SK-N-SH (cell line): ENCODE data around the gene TRAIP. TPM values are rescaled to one million over a fixed set of nuclear protein-coding genes. Genes with fewer than 3 reads are reported as not detected.

Source experiments
- CTCF ChIA-PET: fragments of 300-600, 350-600 bp; formaldehyde crosslinking; extraction: SDS; loops from one replicate; lab custom pipeline; 2021; lab: Yijun Ruan, JAX
- POLR2A ChIA-PET: fragments of 350-600 bp; sonication (Branson Sonifier 250); formaldehyde crosslinking; extraction: SDS; loops from one replicate; lab custom pipeline; 2020; ENCODE audit warnings: antibody characterized with exemption, inconsistent platforms; lab: Yijun Ruan, JAX
- DNase-seq: peaks from one replicate; pipeline ENCODE4 v3.0.0; 2012
- H2AFZ ChIP-seq: fragments of 200-600 bp; sonication (generic); 2 replicates; pipeline ENCODE4 v1.8.1; 2016; ENCODE audit warnings: antibody characterized with exemption, mild to moderate bottlenecking, low read depth
- H3F3A ChIP-seq: fragments of 200-600 bp; sonication (generic); replicated peaks from 2 replicates; pipeline ENCODE3; 2016; ENCODE audit warnings: antibody characterized with exemption, mild to moderate bottlenecking; ENCODE audit not compliant: insufficient read depth
- H3K27ac ChIP-seq, 2 experiments: fragments of 200-500 bp in 1 of 2; fragments of 200-600 bp in 1 of 2; sonication (Bioruptor generic) in 1 of 2; sonication (generic), shearing (Covaris generic) in 1 of 2; 2 replicates each; pipeline versions ENCODE4 v1.5.1 to v1.6.1; 2014 to 2016; ENCODE audit warnings: low read depth in 2 of 2, inconsistent platforms in 1 of 2, low read length in 1 of 2, mild to moderate bottlenecking in 1 of 2, mixed read lengths in 1 of 2
- H3K27me3 ChIP-seq: fragments of 200-600 bp; sonication (generic), shearing (Covaris generic); 2 replicates; pipeline ENCODE4 v1.6.1; 2016; ENCODE audit warnings: mixed run types; ENCODE audit not compliant: insufficient read depth
- H3K36me3 ChIP-seq, 2 experiments: fragments of 200-500 bp in 1 of 2; fragments of 200-600 bp in 1 of 2; sonication (Bioruptor generic) in 1 of 2; sonication (generic) in 1 of 2; replicated peaks in 1 of 2; 2 replicates each; pipeline versions ENCODE3 to v1.5.1; 2014 to 2016; ENCODE audit warnings: low read length in 1 of 2, mild to moderate bottlenecking in 1 of 2; ENCODE audit not compliant: insufficient read depth in 2 of 2, control insufficient read depth in 1 of 2
- H3K4me1 ChIP-seq, 2 experiments: fragments of 200-500 bp in 1 of 2; fragments of 200-600 bp in 1 of 2; sonication (Bioruptor generic) in 1 of 2; sonication (generic), shearing (Covaris generic) in 1 of 2; 2 replicates each; pipeline versions ENCODE4 v1.5.1 to v1.6.1; 2014 to 2016; ENCODE audit warnings: low read depth in 1 of 2, low read length in 1 of 2, mixed run types in 1 of 2; ENCODE audit not compliant: insufficient read depth in 2 of 2, control insufficient read depth in 1 of 2
- H3K4me2 ChIP-seq: fragments of 200-600 bp; sonication (generic), shearing (Covaris generic); 2 replicates; pipeline ENCODE4 v1.6.1; 2017; ENCODE audit warnings: mixed run types
- H3K4me3 ChIP-seq, 2 experiments: fragments of 200-500 bp in 1 of 2; fragments of 200-600 bp in 1 of 2; sonication (Bioruptor generic) in 1 of 2; sonication (generic), shearing (Covaris generic) in 1 of 2; 2 replicates each; pipeline versions ENCODE4 v1.5.1 to v1.8.1; 2014 to 2016; ENCODE audit warnings: low read depth in 2 of 2, inconsistent platforms in 1 of 2, low read length in 1 of 2, mild to moderate bottlenecking in 1 of 2, mixed read lengths in 1 of 2, moderate library complexity in 1 of 2
- H3K79me2 ChIP-seq: fragments of 200-600 bp; sonication (generic); 2 replicates; pipeline ENCODE4 v1.8.1; 2017; ENCODE audit warnings: mild to moderate bottlenecking; ENCODE audit not compliant: insufficient read depth
- H3K9ac ChIP-seq: fragments of 200-600 bp; sonication (generic); 2 replicates; pipeline ENCODE4 v1.6.1; 2017; ENCODE audit warnings: mixed run types
- H3K9me2 ChIP-seq: fragments of 200-600 bp; sonication (generic); 2 replicates; pipeline ENCODE4 v1.6.1; 2017; ENCODE audit warnings: mixed run types
- H3K9me3 ChIP-seq: fragments of 200-600 bp; sonication (generic); 2 replicates; pipeline ENCODE4 v1.6.1; 2017; ENCODE audit warnings: mixed run types, mild to moderate bottlenecking, moderate library complexity
- H4K20me1 ChIP-seq: fragments of 200-600 bp; sonication (generic); 2 replicates; pipeline ENCODE4 v1.6.1; 2017; ENCODE audit warnings: mild to moderate bottlenecking, mixed run types; ENCODE audit not compliant: insufficient read depth
- CHD2 ChIP-seq: fragments of 150-350 bp; IDR thresholded peaks from 2 replicates; pipeline ENCODE4 v1.6.1; 2018; ENCODE audit warnings: low read length; ENCODE audit not compliant: partially characterized antibody
- ELF1 ChIP-seq: IDR thresholded peaks from 2 replicates; pipeline ENCODE4 v1.4.0; 2012
- EP300 ChIP-seq, 2 experiments: IDR thresholded peaks; 2 replicates each; pipeline versions ENCODE4 v1.4.0 to v1.6.1; 2012; ENCODE audit warnings: borderline replicate concordance in 1 of 2, low read depth in 1 of 2, low read length in 1 of 2
- GABPA ChIP-seq: IDR thresholded peaks from 2 replicates; pipeline ENCODE4 v1.4.0; 2012; ENCODE audit warnings: low read depth, mild to moderate bottlenecking
- GATA2 ChIP-seq: sonication (generic); formaldehyde crosslinking; IDR thresholded peaks from 2 replicates; pipeline ENCODE4 v1.5.0; 2020; ENCODE audit warnings: mild to moderate bottlenecking, missing genetic modification reagents
- JUND ChIP-seq: IDR thresholded peaks from 2 replicates; pipeline ENCODE4 v1.4.0; 2012
- MEF2A ChIP-seq: IDR thresholded peaks from 2 replicates; pipeline ENCODE4 v1.4.0; 2012; ENCODE audit warnings: low read depth, borderline replicate concordance
- NFIC ChIP-seq: IDR thresholded peaks from 2 replicates; pipeline ENCODE4 v1.4.0; 2012; ENCODE audit warnings: borderline replicate concordance
- RAD21 ChIP-seq: IDR thresholded peaks from 2 replicates; pipeline ENCODE4 v1.6.1; 2012; ENCODE audit warnings: mild to moderate bottlenecking, low read length
- RCOR1 ChIP-seq: fragments of 150-350 bp; IDR thresholded peaks from 2 replicates; pipeline ENCODE4 v1.6.1; 2017; ENCODE audit warnings: antibody characterized with exemption, low read length
- RXRA ChIP-seq: IDR thresholded peaks from 2 replicates; pipeline ENCODE4 v1.4.0; 2012; ENCODE audit warnings: low read depth, mild to moderate bottlenecking, borderline replicate concordance
- SIN3A ChIP-seq: IDR thresholded peaks from 2 replicates; pipeline ENCODE4 v1.6.1; 2012; ENCODE audit warnings: low read depth, mild to moderate bottlenecking, low read length, moderate library complexity, borderline replicate concordance
- TEAD4 ChIP-seq: IDR thresholded peaks from 2 replicates; pipeline ENCODE4 v1.4.0; 2012; ENCODE audit warnings: mild to moderate bottlenecking, borderline replicate concordance; ENCODE audit not compliant: insufficient read depth
- WGBS: methylation state at CpG from one replicate; pipeline ENCODE4 v1.1.6; 2017; ENCODE audit warnings: low lambda C conversion rate; 5-methylcytosine and 5-hydroxymethylcytosine counted together
- polyA plus RNA-seq, 3 experiments: library from polyadenylated mRNA; depleted of rRNA; stranded (reverse); fragments of >200 nt; gene quantifications; 2 replicates each; pipeline ENCODE4 v1.2.3, GENCODE V29; 2012
- TF ChIP-seq, protein P1 (sequence below): fragments of 200-600 bp; sonication (generic); IDR thresholded peaks from 2 replicates; pipeline ENCODE4 v1.6.1; 2017; ENCODE audit warnings: antibody characterized with exemption, mild to moderate bottlenecking, moderate library complexity
- TF ChIP-seq, protein P2 (sequence below): fragments of 150-350 bp; IDR thresholded peaks from 2 replicates; pipeline ENCODE4 v1.6.1; 2017; ENCODE audit warnings: antibody characterized with exemption, low read length, low read depth, borderline replicate concordance
- TF ChIP-seq, protein P3 (sequence below): IDR thresholded peaks from 2 replicates; pipeline ENCODE4 v1.4.0; 2012; ENCODE audit warnings: low read depth, borderline replicate concordance

TRAIP gene
- polyA plus RNA-seq, 1 of the 3 experiments (the other 2 are of a cell fraction), result 8.1 TPM

DNA sequence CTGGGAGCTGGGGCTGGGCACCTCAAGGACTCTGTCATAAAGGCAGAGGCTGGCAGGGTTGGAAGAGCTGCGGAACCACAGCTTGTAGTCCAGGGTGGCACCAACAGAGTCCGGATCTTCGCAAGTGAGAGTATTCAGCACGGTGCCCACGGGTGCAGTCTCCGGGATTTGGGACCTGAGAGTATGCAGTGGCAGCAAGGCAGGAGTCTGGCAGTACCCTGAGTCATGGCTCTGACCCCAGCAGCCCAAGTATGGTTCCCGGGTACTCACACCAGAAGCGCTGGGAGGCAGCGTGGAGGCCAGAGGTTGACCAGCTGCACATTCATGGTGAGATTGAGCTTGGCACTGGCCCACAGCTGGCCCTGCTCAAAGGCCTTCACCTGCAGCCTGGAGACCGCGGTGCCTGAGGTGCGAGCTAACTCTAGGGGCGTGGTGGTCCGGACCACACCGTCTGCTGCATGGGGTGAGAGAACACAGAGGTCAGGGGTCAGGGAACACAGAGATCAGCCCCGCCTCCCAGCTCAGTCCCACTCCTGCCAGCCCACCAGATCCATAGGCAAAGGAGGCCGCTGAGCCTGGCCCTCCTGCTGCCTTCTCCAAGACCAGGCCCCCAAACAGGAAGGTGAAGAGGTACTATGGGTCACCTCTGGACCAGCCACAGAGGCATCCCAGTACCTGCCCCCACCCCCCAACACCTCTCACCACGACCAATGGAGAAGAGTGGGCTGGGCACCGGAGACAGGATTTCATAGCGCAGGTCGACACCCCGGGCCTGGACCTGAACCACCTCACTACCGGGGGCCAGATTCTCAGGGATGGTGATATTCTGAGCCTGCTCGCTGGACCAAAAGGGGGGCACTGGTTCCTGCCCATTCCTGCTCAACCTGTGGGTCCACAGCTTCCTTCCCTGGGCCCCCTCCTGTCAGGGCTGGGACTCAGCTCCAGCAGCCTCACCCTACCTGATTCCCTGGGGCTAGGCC lies 61.1 kb downstream of the TRAIP start:
- Histone ChIP-seq H3K27me3 (no peaks in the 10 kb centered on the region), H4K20me1 (no peaks in the 10 kb centered on the region), H3K4me2 (no peak overlapping the region), H3K9me2 (no peaks in the 10 kb centered on the region), H3K9me3 (no peaks in the 10 kb centered on the region), H3K36me3 (no peaks in the 10 kb centered on the region), H3K4me1 (no peaks in the 10 kb centered on the region; a peak in 1 of 4 replicates), H3K27ac (no peak overlapping the region), H3K79me2 (no peaks in the 10 kb centered on the region), H3F3A (no peaks in the 10 kb centered on the region), H3K4me3 (no peak overlapping the region), H2AFZ (no peak overlapping the region), H3K9ac (no peak overlapping the region)
- CTCF ChIA-PET, result interaction anchor here (0.7 kb wide), 1 partner anchor 51 kb away, joined by 3 read pairs; no protein-coding TSS in a partner anchor
- POLR2A ChIA-PET, result no interaction called here
- WGBS, result 80% methylated on average over 2 of the region's 24 CpGs
- DNase-seq, result peak; percentile 10
- TF ChIP-seq ELF1 (no peak), NFIC (no peak), RAD21 (no peak), GATA2 (CRISPR knock-in tag) (no peak), CHD2 (no peak), RXRA (no peak), JUND (no peak), TEAD4 (no peak), MEF2A (no peak), SIN3A (no peak), EP300 (IDR thresholded peaks at IDR 0.05; ENCODE audit: borderline replicate concordance in 1 of 2, low read depth in 1 of 2, low read length in 1 of 2) (no peak), GABPA (no peak), RCOR1 (no peak)
- TF ChIP-seq, protein P1, sequence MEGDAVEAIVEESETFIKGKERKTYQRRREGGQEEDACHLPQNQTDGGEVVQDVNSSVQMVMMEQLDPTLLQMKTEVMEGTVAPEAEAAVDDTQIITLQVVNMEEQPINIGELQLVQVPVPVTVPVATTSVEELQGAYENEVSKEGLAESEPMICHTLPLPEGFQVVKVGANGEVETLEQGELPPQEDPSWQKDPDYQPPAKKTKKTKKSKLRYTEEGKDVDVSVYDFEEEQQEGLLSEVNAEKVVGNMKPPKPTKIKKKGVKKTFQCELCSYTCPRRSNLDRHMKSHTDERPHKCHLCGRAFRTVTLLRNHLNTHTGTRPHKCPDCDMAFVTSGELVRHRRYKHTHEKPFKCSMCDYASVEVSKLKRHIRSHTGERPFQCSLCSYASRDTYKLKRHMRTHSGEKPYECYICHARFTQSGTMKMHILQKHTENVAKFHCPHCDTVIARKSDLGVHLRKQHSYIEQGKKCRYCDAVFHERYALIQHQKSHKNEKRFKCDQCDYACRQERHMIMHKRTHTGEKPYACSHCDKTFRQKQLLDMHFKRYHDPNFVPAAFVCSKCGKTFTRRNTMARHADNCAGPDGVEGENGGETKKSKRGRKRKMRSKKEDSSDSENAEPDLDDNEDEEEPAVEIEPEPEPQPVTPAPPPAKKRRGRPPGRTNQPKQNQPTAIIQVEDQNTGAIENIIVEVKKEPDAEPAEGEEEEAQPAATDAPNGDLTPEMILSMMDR, result no peak
- TF ChIP-seq, protein P2, sequence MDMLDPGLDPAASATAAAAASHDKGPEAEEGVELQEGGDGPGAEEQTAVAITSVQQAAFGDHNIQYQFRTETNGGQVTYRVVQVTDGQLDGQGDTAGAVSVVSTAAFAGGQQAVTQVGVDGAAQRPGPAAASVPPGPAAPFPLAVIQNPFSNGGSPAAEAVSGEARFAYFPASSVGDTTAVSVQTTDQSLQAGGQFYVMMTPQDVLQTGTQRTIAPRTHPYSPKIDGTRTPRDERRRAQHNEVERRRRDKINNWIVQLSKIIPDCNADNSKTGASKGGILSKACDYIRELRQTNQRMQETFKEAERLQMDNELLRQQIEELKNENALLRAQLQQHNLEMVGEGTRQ, result no peak
- TF ChIP-seq, protein P3, sequence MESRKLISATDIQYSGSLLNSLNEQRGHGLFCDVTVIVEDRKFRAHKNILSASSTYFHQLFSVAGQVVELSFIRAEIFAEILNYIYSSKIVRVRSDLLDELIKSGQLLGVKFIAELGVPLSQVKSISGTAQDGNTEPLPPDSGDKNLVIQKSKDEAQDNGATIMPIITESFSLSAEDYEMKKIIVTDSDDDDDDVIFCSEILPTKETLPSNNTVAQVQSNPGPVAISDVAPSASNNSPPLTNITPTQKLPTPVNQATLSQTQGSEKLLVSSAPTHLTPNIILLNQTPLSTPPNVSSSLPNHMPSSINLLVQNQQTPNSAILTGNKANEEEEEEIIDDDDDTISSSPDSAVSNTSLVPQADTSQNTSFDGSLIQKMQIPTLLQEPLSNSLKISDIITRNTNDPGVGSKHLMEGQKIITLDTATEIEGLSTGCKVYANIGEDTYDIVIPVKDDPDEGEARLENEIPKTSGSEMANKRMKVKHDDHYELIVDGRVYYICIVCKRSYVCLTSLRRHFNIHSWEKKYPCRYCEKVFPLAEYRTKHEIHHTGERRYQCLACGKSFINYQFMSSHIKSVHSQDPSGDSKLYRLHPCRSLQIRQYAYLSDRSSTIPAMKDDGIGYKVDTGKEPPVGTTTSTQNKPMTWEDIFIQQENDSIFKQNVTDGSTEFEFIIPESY, result no peak
